SK-N-MC (cell line): Measurements from ENCODE around the gene SLAMF9.

Experiments used
- DNase-seq: peaks from one replicate; pipeline ENCODE4 v3.0.0-alpha.2; 2011; ENCODE audit warnings: low read depth, low spot score
- H3K27ac ChIP-seq: fragments of 200-600 bp; sonication (generic); 2 replicates; pipeline ENCODE4 v1.5.1; 2016; ENCODE audit warnings: mixed run types
- H3K36me3 ChIP-seq: fragments of 200-600 bp; sonication (generic); 2 replicates; pipeline ENCODE4 v1.6.1; 2017; ENCODE audit warnings: antibody characterized with exemption, low read length, mixed read lengths; ENCODE audit not compliant: insufficient read depth
- H3K4me3 ChIP-seq: fragments of 200-600 bp; sonication (generic); 2 replicates; pipeline ENCODE4 v1.5.1; 2016
- H3K9ac ChIP-seq: fragments of 200-600 bp; sonication (generic); 2 replicates; pipeline ENCODE4 v1.8.0; 2017; ENCODE audit warnings: mixed run types, mixed read lengths; ENCODE audit not compliant: insufficient read length
- H3K9me3 ChIP-seq: fragments of 200-600 bp; sonication (generic); 2 replicates; pipeline ENCODE4 v1.6.1; 2017; ENCODE audit warnings: low read depth, mild to moderate bottlenecking, antibody characterized with exemption, low read length, moderate library complexity, mixed read lengths
- EZH2 ChIP-seq: fragments of 200-600 bp; sonication (generic); IDR thresholded peaks from one replicate; pipeline ENCODE4 v1.6.1; 2017; ENCODE audit warnings: antibody characterized with exemption
- FOXP2 ChIP-seq: optimal IDR thresholded peaks from 2 replicates; pipeline ENCODE3; 2011; ENCODE audit warnings: mild to moderate bottlenecking, moderate library complexity; ENCODE audit not compliant: insufficient read depth; ENCODE audit errors: extremely low read length, control extremely low read depth
- POLR2AphosphoS5 ChIP-seq: IDR thresholded peaks from 2 replicates; pipeline ENCODE4 v1.6.1; 2012; ENCODE audit warnings: mild to moderate bottlenecking, low read depth, low read length, borderline replicate concordance

Gene SLAMF9

GRCh38 chr1:159947942-159948341 is 6.1 kb downstream of the SLAMF9 start:
- H3K9me3 ChIP-seq, result no peaks in the 10 kb centered on the region
- H3K4me3 ChIP-seq, result no peak overlapping the region
- no peak overlapping the region for H3K27ac ChIP-seq
- H3K36me3 ChIP-seq, result no peaks in the 10 kb centered on the region
- no peak overlapping the region for H3K9ac ChIP-seq
- TF ChIP-seq EZH2, result no peak
- no peak for TF ChIP-seq POLR2AphosphoS5
- no peak for TF ChIP-seq FOXP2
- DNase-seq, result no peak

- Histone ChIP-seq H3K9ac (no peak overlapping the region), H3K27ac (no peak overlapping the region), H3K36me3 (no peaks in the 10 kb centered on the region), H3K9me3 (no peaks in the 10 kb centered on the region), H3K4me3 (peak overlapping the region; percentile 83)
- no peak for DNase-seq
- TF ChIP-seq EZH2 (no peak), POLR2AphosphoS5 (no peak), FOXP2 (no peak)
Measured at GRCh38 chr1:159946242-159947187, 7.5 kb downstream of the SLAMF9 start.

- peak within 1 kb of the TSS; percentile 83 for H3K4me3 ChIP-seq
- H3K9ac ChIP-seq, result peak within 1 kb of the TSS; percentile 54
- TF ChIP-seq POLR2AphosphoS5 (peak; percentile 69), FOXP2 (no peak)
- H3K9me3 ChIP-seq, result no peaks in the 10 kb centered on the region
- DNase-seq, result no peak
- no peaks in the 10 kb centered on the region for H3K36me3 ChIP-seq
- H3K27ac ChIP-seq, result no peak within 1 kb of the TSS
Measured at GRCh38 chr1:159945483-159946241, 8.4 kb downstream of the SLAMF9 start, which contains the start of gene IGSF9. Gene IGSF9, minus strand, starts transcription at chr1:159945613. Its CDS starts 2,159 bp downstream, at chr1:159943454.

GRCh38 chr1:159944623-159945455 is 9.2 kb downstream of the SLAMF9 start:
- Histone ChIP-seq H3K9me3 (no peaks in the 10 kb centered on the region), H3K36me3 (no peaks in the 10 kb centered on the region), H3K27ac (no peak overlapping the region), H3K4me3 (peak overlapping the region; percentile 83), H3K9ac (peak overlapping the region; percentile 54)
- no peak for DNase-seq
- no peak for TF ChIP-seq FOXP2
- TF ChIP-seq POLR2AphosphoS5, result no peak
- no peak for TF ChIP-seq EZH2

GRCh38 chr1:159943908-159944622 is 10.0 kb downstream of the SLAMF9 start:
- no peak overlapping the region for H3K9ac ChIP-seq
- peak overlapping the region; percentile 83; the same call in 1 of the 2 replicates for H3K4me3 ChIP-seq
- TF ChIP-seq FOXP2, result no peak
- no peak for TF ChIP-seq POLR2AphosphoS5
- no peak for TF ChIP-seq EZH2
- no peaks in the 10 kb centered on the region for H3K36me3 ChIP-seq
- H3K9me3 ChIP-seq, result no peaks in the 10 kb centered on the region
- H3K27ac ChIP-seq, result no peak overlapping the region
- DNase-seq, result no peak

GRCh38 chr1:159943278-159943640 is 10.8 kb downstream of the SLAMF9 start:
- DNase-seq, result no peak
- Histone ChIP-seq H3K27ac (no peak overlapping the region), H3K9ac (no peak overlapping the region), H3K36me3 (no peaks in the 10 kb centered on the region), H3K9me3 (no peaks in the 10 kb centered on the region), H3K4me3 (no peak overlapping the region)
- TF ChIP-seq FOXP2 (no peak), EZH2 (no peak), POLR2AphosphoS5 (no peak)

- no peak overlapping the region for H3K9ac ChIP-seq
- no peaks in the 10 kb centered on the region for H3K9me3 ChIP-seq
- H3K4me3 ChIP-seq, result no peak overlapping the region
- H3K36me3 ChIP-seq, result no peaks in the 10 kb centered on the region
- no peak for TF ChIP-seq POLR2AphosphoS5
- H3K27ac ChIP-seq, result no peak overlapping the region
- no peak for DNase-seq
Measured at GRCh38 chr1:159942632-159943277, 11.3 kb downstream of the SLAMF9 start.
